Measurements from ENCODE around the gene GADD45B.

- TF ChIP-seq POLR2AphosphoS5 (IDR thresholded peaks at IDR 0.05; ENCODE audit: borderline replicate concordance, low read depth, low read length): no peak
- no peak for TF ChIP-seq EZH2 (IDR thresholded peaks at IDR 0.05)
- no peak for TF ChIP-seq FOXP2 (optimal IDR thresholded peaks at IDR 0.05; ENCODE audit: control extremely low read depth, extremely low read length, insufficient read depth)
These were observed 24.8 kb upstream of the GADD45B start for GRCh38 chr19:2451138-2451537.

All from SK-N-MC (cell line).